Fibroblast of villous mesenchyme (primary cell): ENCODE measurements around the gene DPF1. TPM values are rescaled to one million over a fixed set of nuclear protein-coding genes. Genes with fewer than 3 reads are reported as not detected.

Experiments used
- DNase-seq: peaks from one replicate; pipeline ENCODE4 v3.0.0-alpha.2; 2010; ENCODE audit warnings: low read depth
- H3K4me3 ChIP-seq: 2 replicates; pipeline ENCODE4 v1.5.1; 2011; ENCODE audit warnings: low read depth, mild to moderate bottlenecking, low read length
- CTCF ChIP-seq: IDR thresholded peaks from 2 replicates; pipeline ENCODE4 v1.5.1; 2012; ENCODE audit warnings: low read depth, mild to moderate bottlenecking, low read length; ENCODE audit not compliant: insufficient read depth
- total RNA-seq: library from RNA; depleted of rRNA; stranded (reverse); fragments of >200 nt; gene quantifications from 2 replicates; pipeline ENCODE4 v1.2.3, GENCODE V29; 2012

Gene DPF1
- total RNA-seq, 1 donor: 1.7 TPM

- no peak overlapping the region for H3K4me3 ChIP-seq
- TF ChIP-seq CTCF: no peak
- no peak for DNase-seq
These were observed 5.8 kb downstream of the DPF1 start for GRCh38 chr19:38218204-38218603.

GRCh38 chr19:38216785-38217641 lies 7.0 kb downstream of the DPF1 start:
- TF ChIP-seq CTCF: no peak
- no peak overlapping the region for H3K4me3 ChIP-seq
- no peak for DNase-seq

- DNase-seq: no peak
- H3K4me3 ChIP-seq: no peak overlapping the region
- TF ChIP-seq CTCF: no peak
These were observed 10.0 kb downstream of the DPF1 start for GRCh38 chr19:38213911-38214625.

- no peak for TF ChIP-seq CTCF
- H3K4me3 ChIP-seq: no peak overlapping the region
- DNase-seq: no peak
These were observed 10.6 kb downstream of the DPF1 start for GRCh38 chr19:38213469-38213868.

GRCh38 chr19:38211766-38212165 lies 12.3 kb downstream of the DPF1 start:
- no peak overlapping the region for H3K4me3 ChIP-seq
- TF ChIP-seq CTCF: no peak
- DNase-seq: no peak

- H3K4me3 ChIP-seq: peak overlapping the region; percentile 25
- peak; percentile 16 for TF ChIP-seq CTCF
- DNase-seq: no peak
These were observed 12.9 kb downstream of the DPF1 start for GRCh38 chr19:38211151-38211591.
